A549 (cell line): ENCODE results near the gene KIAA0825. TPM values are rescaled to one million over a fixed set of nuclear protein-coding genes. Genes with fewer than 3 reads are reported as not detected.
A peak's percentile ranks its signal among the peaks of the same experiment; 100 is the strongest.
"Not testable (repeated sequence)": the region's sequence is repeated elsewhere in the genome, so short reads cannot be mapped to it uniquely, and the experiment has no call there.

Source experiments
- ATAC-seq, 2 experiments: fragments of 200-7000 bp in 1 of 2; fragments of >200 bp in 1 of 2; cut with Nextera tagmentation in 1 of 2; cut with Tn5 transposase in 1 of 2; 3 replicates each; pipeline versions ENCODE4 v1.8.0 to v1.9.1; 2018 to 2020; ENCODE audit warnings: mild to moderate bottlenecking in 1 of 2, moderate library complexity in 1 of 2
- CTCF ChIA-PET: fragments of 300-600 bp; sonication (Branson Sonifier 250); formaldehyde crosslinking; extraction: SDS; loops from one replicate; lab custom pipeline; 2021; ENCODE audit warnings: antibody characterized with exemption, inconsistent platforms; lab: Yijun Ruan, JAX
- POLR2A ChIA-PET: fragments of 350-600 bp; formaldehyde crosslinking; extraction: SDS; loops from one replicate; lab custom pipeline; 2021; ENCODE audit warnings: antibody characterized with exemption, inconsistent platforms; lab: Yijun Ruan, JAX
- DNase-seq, 2 experiments: peaks; one replicate each; pipeline versions ENCODE4 v3.0.0 to v3.0.0-alpha.2; 2011 to 2016; ENCODE audit warnings: low read depth in 1 of 2, low spot score in 1 of 2
- FAIRE-seq: peaks from 2 replicates; lab custom pipeline; 2011; peaks lifted over from hg19 to GRCh38; lab: Jason Lieb, UNC
- H3K27ac ChIP-seq, 2 experiments: fragments of >200 bp; sonication (Bioruptor Twin); formaldehyde crosslinking; 3 replicates each; pipeline ENCODE4 v1.5.1; 2016 to 2017
- H3K4me1 ChIP-seq: fragments of >200 bp; sonication (Bioruptor Twin); formaldehyde crosslinking; 3 replicates; pipeline ENCODE4 v1.6.1; 2016
- H3K4me2 ChIP-seq: fragments of >200 bp; sonication (Bioruptor Twin); formaldehyde crosslinking; 3 replicates; pipeline ENCODE4 v1.6.1; 2016
- H3K4me3 ChIP-seq: fragments of >200 bp; sonication (Bioruptor Twin); formaldehyde crosslinking; 3 replicates; pipeline ENCODE4 v1.5.1; 2016
- H3K9me3 ChIP-seq: fragments of >200 bp; sonication (Bioruptor Twin); formaldehyde crosslinking; 3 replicates; pipeline ENCODE4 v1.6.1; 2016
- BHLHE40 ChIP-seq: IDR thresholded peaks from 2 replicates; pipeline ENCODE4 v1.6.1; 2012; ENCODE audit warnings: low read depth, low read length, inconsistent platforms
- EP300 ChIP-seq, 2 experiments: fragments of >200 bp; sonication (Bioruptor Twin); formaldehyde crosslinking; IDR thresholded peaks; 2 replicates in 1 of 2; 3 replicates in 1 of 2; pipeline ENCODE4 v1.6.1; 2016 to 2017
- ESRRA ChIP-seq: fragments of 150-350 bp; IDR thresholded peaks from 2 replicates; pipeline ENCODE4 v1.6.1; 2014; ENCODE audit warnings: mild to moderate bottlenecking, low read length, borderline replicate concordance
- FOSB ChIP-seq: fragments of 250-450 bp; sonication (Bioruptor Pico); IDR thresholded peaks from 2 replicates; pipeline ENCODE4 v1.5.0; 2020; ENCODE audit warnings: mild to moderate bottlenecking, moderate library complexity
- FOSL2 ChIP-seq, 2 experiments: fragments of 450-650 bp in 1 of 2; fragments of >200 bp in 1 of 2; sonication (Bioruptor Twin) in 1 of 2; formaldehyde crosslinking; IDR thresholded peaks; 2 replicates each; pipeline versions ENCODE4 v1.5.0 to v1.6.1; 2016 to 2020; ENCODE audit warnings: mild to moderate bottlenecking in 1 of 2, moderate library complexity in 1 of 2
- FOXS1 ChIP-seq: fragments of 250-450 bp; sonication (Bioruptor Pico); IDR thresholded peaks from 2 replicates; pipeline ENCODE4 v1.5.0; 2020; ENCODE audit warnings: mild to moderate bottlenecking, moderate library complexity
- GATA3 ChIP-seq: IDR thresholded peaks from 2 replicates; pipeline ENCODE4 v1.6.1; 2012; ENCODE audit warnings: borderline replicate concordance
- HDAC2 ChIP-seq: fragments of 200-600 bp; sonication (generic); IDR thresholded peaks from 2 replicates; pipeline ENCODE4 v1.6.1; 2016
- HEYL ChIP-seq: fragments of 250-450 bp; sonication (Bioruptor Pico); IDR thresholded peaks from 2 replicates; pipeline ENCODE4 v1.8.0; 2021; ENCODE audit warnings: mild to moderate bottlenecking, moderate library complexity
- HOXB13 ChIP-seq: fragments of 250-450 bp; sonication (Bioruptor Pico); IDR thresholded peaks from 2 replicates; pipeline ENCODE4 v1.5.0; 2020; ENCODE audit warnings: low read depth, mild to moderate bottlenecking, moderate library complexity
- JUN ChIP-seq, 2 experiments: fragments of >200 bp; sonication (Bioruptor Twin); formaldehyde crosslinking; IDR thresholded peaks; 2 replicates in 1 of 2; 3 replicates in 1 of 2; pipeline ENCODE4 v1.6.1; 2016 to 2017
- JUNB ChIP-seq: fragments of >200 bp; sonication (Bioruptor Twin); formaldehyde crosslinking; IDR thresholded peaks from 2 replicates; pipeline ENCODE4 v1.6.1; 2016
- KDM1A ChIP-seq: fragments of 200-600 bp; sonication (generic); IDR thresholded peaks from 2 replicates; pipeline ENCODE4 v1.6.1; 2016; ENCODE audit warnings: low read depth, mild to moderate bottlenecking
- MAFK ChIP-seq: fragments of 450-650 bp; IDR thresholded peaks from 2 replicates; pipeline ENCODE4 v1.6.1; 2014; ENCODE audit not compliant: partially characterized antibody
- MYC ChIP-seq: IDR thresholded peaks from 2 replicates; pipeline ENCODE4 v1.6.1; 2012; ENCODE audit warnings: mild to moderate bottlenecking, inconsistent platforms, low read length, improper control_type of control experiment, borderline replicate concordance
- NPAS2 ChIP-seq: fragments of 250-450 bp; sonication (Bioruptor Pico); IDR thresholded peaks from 2 replicates; pipeline ENCODE4 v1.8.0; 2022; ENCODE audit warnings: mild to moderate bottlenecking, moderate library complexity, borderline replicate concordance
- NR3C1 ChIP-seq: fragments of >200 bp; sonication (Bioruptor Twin); formaldehyde crosslinking; IDR thresholded peaks from 3 replicates; pipeline ENCODE4 v1.6.1; 2017
- PHF8 ChIP-seq: fragments of 200-600 bp; sonication (generic); IDR thresholded peaks from 2 replicates; pipeline ENCODE4 v1.6.1; 2016; ENCODE audit warnings: low read depth, mild to moderate bottlenecking, antibody characterized with exemption, moderate library complexity, borderline replicate concordance
- POLR2A ChIP-seq: IDR thresholded peaks from 2 replicates; pipeline ENCODE4 v1.6.1; 2012; ENCODE audit warnings: mild to moderate bottlenecking, low read length
- POLR2AphosphoS2 ChIP-seq: conservative IDR thresholded peaks from 2 replicates; pipeline ENCODE4 v1.6.1; 2012; ENCODE audit warnings: low read length, improper control_type of control experiment, inconsistent platforms
- RAD21 ChIP-seq, 2 experiments: fragments of >200 bp in 1 of 2; sonication (Bioruptor Twin) in 1 of 2; formaldehyde crosslinking in 1 of 2; IDR thresholded peaks in 1 of 2; conservative IDR thresholded peaks in 1 of 2; 2 replicates in 1 of 2; 3 replicates in 1 of 2; pipeline ENCODE4 v1.6.1; 2012 to 2018; ENCODE audit warnings: inconsistent platforms in 1 of 2
- RFX5 ChIP-seq: fragments of 450-650 bp; IDR thresholded peaks from 2 replicates; pipeline ENCODE4 v1.7.1; 2014; ENCODE audit warnings: antibody characterized with exemption, mild to moderate bottlenecking, moderate library complexity
- RNF2 ChIP-seq: fragments of 200-600 bp; sonication (generic); IDR thresholded peaks from 2 replicates; pipeline ENCODE4 v1.6.1; 2016; ENCODE audit warnings: low read depth, mild to moderate bottlenecking, antibody characterized with exemption, moderate library complexity, borderline replicate concordance
- SREBF2 ChIP-seq: fragments of 450-650 bp; IDR thresholded peaks from 2 replicates; pipeline ENCODE4 v1.6.1; 2014; ENCODE audit warnings: mild to moderate bottlenecking, moderate library complexity
- ZFP36 ChIP-seq: fragments of 450-650 bp; IDR thresholded peaks from 2 replicates; pipeline ENCODE4 v1.6.1; 2014; ENCODE audit warnings: borderline replicate concordance; ENCODE audit not compliant: partially characterized antibody
- ZNF302 ChIP-seq: fragments of 250-450 bp; sonication (Bioruptor Pico); IDR thresholded peaks from 2 replicates; pipeline ENCODE4 v1.9.0; 2021; ENCODE audit warnings: inconsistent platforms, mild to moderate bottlenecking, moderate library complexity
- WGBS: methylation state at CpG from one replicate; pipeline ENCODE4 v1.1.6; 2017; ENCODE audit errors: missing lambda C conversion rate; 5-methylcytosine and 5-hydroxymethylcytosine counted together
- polyA plus RNA-seq, 4 experiments: library from polyadenylated mRNA; depleted of rRNA in 3 of 4; stranded (reverse); fragments of >200 nt; fragmentation: RNase III in 1 of 4; extraction: RNeasy Plus Mini Kit Qiagen cat#74134 plus additional on column Dnase treatment in 1 of 4; gene quantifications; 2 replicates in 3 of 4; 3 replicates in 1 of 4; pipeline ENCODE4 v1.2.3, GENCODE V29; 2011 to 2017
- TF ChIP-seq, protein P1 (sequence below): IDR thresholded peaks from 2 replicates; pipeline ENCODE4 v1.6.1; 2012
- TF ChIP-seq, protein P2 (sequence below): fragments of 450-650 bp; IDR thresholded peaks from 2 replicates; pipeline ENCODE4 v1.6.1; 2014; ENCODE audit warnings: antibody characterized with exemption
- TF ChIP-seq, protein P3 (sequence below): fragments of >200 bp; sonication (Bioruptor Twin); formaldehyde crosslinking; IDR thresholded peaks from 3 replicates; pipeline ENCODE4 v1.5.1; 2016
- TF ChIP-seq, protein P4 (sequence below): fragments of 250-450 bp; sonication (Bioruptor Pico); IDR thresholded peaks from 2 replicates; pipeline ENCODE4 v1.5.0; 2020; ENCODE audit warnings: low read depth, mild to moderate bottlenecking, moderate library complexity

The KIAA0825 gene
- polyA plus RNA-seq, 2 of the 4 experiments (the other 2 are of a cell fraction), result 0.57 to 0.80 TPM

DNA sequence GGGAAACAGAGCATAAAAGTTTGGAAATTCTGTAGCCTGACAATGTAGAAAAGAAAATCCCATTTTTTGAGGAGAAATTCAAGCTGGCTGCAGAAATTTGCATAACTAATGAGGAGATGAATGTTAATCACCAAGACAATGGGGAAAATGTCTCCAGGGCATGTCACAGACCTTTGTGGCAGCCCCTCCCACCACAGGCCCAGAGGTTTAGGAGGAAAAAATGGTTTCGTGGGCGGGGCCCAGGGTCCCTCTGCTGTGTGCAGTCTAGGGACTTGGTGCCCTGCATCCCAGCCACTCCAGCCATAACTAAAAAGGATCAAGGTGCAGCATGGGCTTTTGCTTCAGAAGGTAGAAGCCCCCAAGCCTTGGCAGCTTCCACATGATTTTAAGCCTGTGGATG lies 502.1 kb downstream of the KIAA0825 start:
- WGBS, result 17% methylated on average over 2 of the region's 2 CpGs

DNA sequence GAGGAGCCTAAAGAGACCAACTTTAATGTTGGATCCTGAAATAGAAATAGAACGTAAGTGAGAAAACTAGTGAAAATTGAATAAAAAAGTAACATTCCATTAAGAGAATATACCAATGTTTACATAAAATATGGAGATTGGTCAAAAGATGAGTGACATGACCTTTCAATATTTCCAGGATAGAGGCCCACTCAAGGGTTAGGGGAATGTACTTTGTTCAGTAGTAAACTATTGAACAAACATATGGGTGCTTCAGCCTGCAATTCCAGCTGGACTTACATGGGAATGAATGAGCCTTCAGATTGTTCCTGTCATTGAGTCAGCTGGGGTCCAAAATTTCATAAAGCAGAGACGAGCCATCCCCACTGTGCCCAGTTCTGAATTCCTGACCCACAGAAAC lies 505.3 kb downstream of the KIAA0825 start:
- no peak for TF ChIP-seq RAD21 (conservative IDR thresholded peaks at IDR 0.05 in 1 of 2, IDR thresholded peaks at IDR 0.05 in 1 of 2)
- TF ChIP-seq PHF8, result no peak
- no peak for TF ChIP-seq MAFK
- TF ChIP-seq, protein P1, sequence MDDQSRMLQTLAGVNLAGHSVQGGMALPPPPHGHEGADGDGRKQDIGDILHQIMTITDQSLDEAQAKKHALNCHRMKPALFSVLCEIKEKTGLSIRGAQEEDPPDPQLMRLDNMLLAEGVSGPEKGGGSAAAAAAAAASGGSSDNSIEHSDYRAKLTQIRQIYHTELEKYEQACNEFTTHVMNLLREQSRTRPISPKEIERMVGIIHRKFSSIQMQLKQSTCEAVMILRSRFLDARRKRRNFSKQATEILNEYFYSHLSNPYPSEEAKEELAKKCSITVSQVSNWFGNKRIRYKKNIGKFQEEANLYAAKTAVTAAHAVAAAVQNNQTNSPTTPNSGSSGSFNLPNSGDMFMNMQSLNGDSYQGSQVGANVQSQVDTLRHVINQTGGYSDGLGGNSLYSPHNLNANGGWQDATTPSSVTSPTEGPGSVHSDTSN, result no peak
- Histone ChIP-seq H3K9me3 (peaks cover 19% of the 10 kb centered on the region), H3K4me2 (no peak overlapping the region), H3K27ac (no peak overlapping the region), H3K4me1 (0 out of 3 replicates have a peak, but pooled peaks cover 5% of the 10 kb centered on the region), H3K4me3 (no peak overlapping the region)
- ATAC-seq, result no peak
- 77% methylated on average over 2 of the region's 2 CpGs for WGBS
- CTCF ChIA-PET, result no interaction called here
- DNase-seq, result no peak
- FAIRE-seq, result no peak
- POLR2A ChIA-PET, result no interaction called here

More for the DNA sequence above, 502.1 kb downstream of the KIAA0825 start:
- ATAC-seq, H3K27ac ChIP-seq, DNase-seq, H3K4me3 ChIP-seq, POLR2A ChIA-PET, H3K4me1 ChIP-seq, CTCF ChIA-PET, H3K4me2 ChIP-seq, FAIRE-seq: not testable (repeated sequence)
- TF ChIP-seq ZFP36, result peak; percentile 76
- H3K9me3 ChIP-seq, result peaks cover 19% of the 10 kb centered on the region

DNA sequence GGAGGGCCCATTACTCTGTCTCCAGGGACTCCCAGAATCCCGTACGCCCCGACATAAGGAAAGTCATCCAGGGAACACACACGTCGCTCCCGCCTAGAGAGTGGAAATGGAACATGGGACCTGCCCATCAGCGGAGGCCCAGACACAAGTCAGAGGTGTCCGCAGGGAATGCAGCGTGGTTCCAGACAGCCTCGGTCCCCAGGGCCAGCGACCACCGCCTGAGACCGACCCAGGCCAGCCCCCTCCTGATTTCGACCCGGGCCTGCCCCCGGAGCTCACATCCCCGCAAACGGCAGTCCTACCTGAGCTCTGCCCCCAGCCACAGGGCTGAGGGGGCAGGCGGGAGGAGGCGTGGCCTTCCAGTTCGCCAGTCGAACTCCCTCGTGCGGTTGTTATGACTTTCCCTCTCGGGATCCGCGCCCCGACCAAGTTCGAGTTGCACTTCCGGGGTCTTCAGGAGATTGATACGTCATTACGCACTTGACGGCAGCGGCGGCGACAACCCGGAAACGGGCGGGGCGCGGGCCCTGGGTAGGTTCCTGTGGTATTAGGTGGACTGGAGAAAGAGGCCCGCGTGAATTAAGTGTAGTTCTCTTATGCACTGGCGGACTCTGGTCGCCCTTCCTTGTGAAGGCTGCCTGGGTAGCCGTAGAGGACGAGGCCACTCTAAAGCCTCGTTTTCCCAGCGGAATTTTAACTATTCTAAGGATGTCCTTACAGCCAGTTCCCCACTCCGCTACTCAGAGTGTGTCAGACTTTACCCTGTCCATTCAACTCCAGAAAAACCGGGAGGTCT lies 507.0 kb downstream of the KIAA0825 start:
- DNase-seq (peak; percentile 94 to 98), ATAC-seq (peak; percentile 99), FAIRE-seq (no peak)
- H3K4me1 ChIP-seq, result 0 out of 3 replicates have a peak, but pooled peaks cover 5% of the 10 kb centered on the region
- 6% methylated on average over 16 of the region's 51 CpGs for WGBS
- H3K4me3 ChIP-seq, result peak overlapping the region; percentile 60
- CTCF ChIA-PET, result no interaction called here
- POLR2A ChIA-PET, result interaction anchor here (0.6 kb wide), 2 partner anchors 93 to 527 kb away, joined by 3 read pairs; no protein-coding TSS in a partner anchor
- peak overlapping the region; percentile 74 for H3K4me2 ChIP-seq
- H3K27ac ChIP-seq, result peak overlapping the region; percentile 82 to 94
- H3K9me3 ChIP-seq, result peaks cover 10% of the 10 kb centered on the region
- peak; percentile 68 to 84; a peak in 4 of 5 replicates for TF ChIP-seq JUN (IDR thresholded peaks at IDR 0.05)
- no peak for TF ChIP-seq RFX5
- no peak for TF ChIP-seq POLR2AphosphoS2
- TF ChIP-seq FOXS1, result no peak
- TF ChIP-seq SREBF2, result no peak
- no peak for TF ChIP-seq FOSB (CRISPR knock-in tag)
- TF ChIP-seq NPAS2, result no peak
- TF ChIP-seq ZNF302 (CRISPR knock-in tag), result no peak
- TF ChIP-seq, protein P2, sequence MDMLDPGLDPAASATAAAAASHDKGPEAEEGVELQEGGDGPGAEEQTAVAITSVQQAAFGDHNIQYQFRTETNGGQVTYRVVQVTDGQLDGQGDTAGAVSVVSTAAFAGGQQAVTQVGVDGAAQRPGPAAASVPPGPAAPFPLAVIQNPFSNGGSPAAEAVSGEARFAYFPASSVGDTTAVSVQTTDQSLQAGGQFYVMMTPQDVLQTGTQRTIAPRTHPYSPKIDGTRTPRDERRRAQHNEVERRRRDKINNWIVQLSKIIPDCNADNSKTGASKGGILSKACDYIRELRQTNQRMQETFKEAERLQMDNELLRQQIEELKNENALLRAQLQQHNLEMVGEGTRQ, result no peak
- TF ChIP-seq, protein P3, sequence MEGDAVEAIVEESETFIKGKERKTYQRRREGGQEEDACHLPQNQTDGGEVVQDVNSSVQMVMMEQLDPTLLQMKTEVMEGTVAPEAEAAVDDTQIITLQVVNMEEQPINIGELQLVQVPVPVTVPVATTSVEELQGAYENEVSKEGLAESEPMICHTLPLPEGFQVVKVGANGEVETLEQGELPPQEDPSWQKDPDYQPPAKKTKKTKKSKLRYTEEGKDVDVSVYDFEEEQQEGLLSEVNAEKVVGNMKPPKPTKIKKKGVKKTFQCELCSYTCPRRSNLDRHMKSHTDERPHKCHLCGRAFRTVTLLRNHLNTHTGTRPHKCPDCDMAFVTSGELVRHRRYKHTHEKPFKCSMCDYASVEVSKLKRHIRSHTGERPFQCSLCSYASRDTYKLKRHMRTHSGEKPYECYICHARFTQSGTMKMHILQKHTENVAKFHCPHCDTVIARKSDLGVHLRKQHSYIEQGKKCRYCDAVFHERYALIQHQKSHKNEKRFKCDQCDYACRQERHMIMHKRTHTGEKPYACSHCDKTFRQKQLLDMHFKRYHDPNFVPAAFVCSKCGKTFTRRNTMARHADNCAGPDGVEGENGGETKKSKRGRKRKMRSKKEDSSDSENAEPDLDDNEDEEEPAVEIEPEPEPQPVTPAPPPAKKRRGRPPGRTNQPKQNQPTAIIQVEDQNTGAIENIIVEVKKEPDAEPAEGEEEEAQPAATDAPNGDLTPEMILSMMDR, result no peak
- TF ChIP-seq, protein P4, sequence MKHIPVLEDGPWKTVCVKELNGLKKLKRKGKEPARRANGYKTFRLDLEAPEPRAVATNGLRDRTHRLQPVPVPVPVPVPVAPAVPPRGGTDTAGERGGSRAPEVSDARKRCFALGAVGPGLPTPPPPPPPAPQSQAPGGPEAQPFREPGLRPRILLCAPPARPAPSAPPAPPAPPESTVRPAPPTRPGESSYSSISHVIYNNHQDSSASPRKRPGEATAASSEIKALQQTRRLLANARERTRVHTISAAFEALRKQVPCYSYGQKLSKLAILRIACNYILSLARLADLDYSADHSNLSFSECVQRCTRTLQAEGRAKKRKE, result 0 out of 2 replicates have a peak, but pooled peaks have one; percentile 18
- no peak for TF ChIP-seq RNF2
- no peak for TF ChIP-seq ESRRA
- no peak for TF ChIP-seq HEYL (CRISPR knock-in tag)
- no peak for TF ChIP-seq NR3C1
- TF ChIP-seq MAFK, result no peak
- no peak for TF ChIP-seq HOXB13 (CRISPR knock-in tag)
- no peak for TF ChIP-seq KDM1A
- TF ChIP-seq EP300 (IDR thresholded peaks at IDR 0.05), result no peak
- TF ChIP-seq HDAC2, result no peak
- no peak for TF ChIP-seq FOSL2 (IDR thresholded peaks at IDR 0.05)
- no peak for TF ChIP-seq FOSL2 (CRISPR knock-in tag; IDR thresholded peaks at IDR 0.05)
- TF ChIP-seq GATA3, result no peak; the same call in 1 of the 2 replicates
- no peak for TF ChIP-seq BHLHE40
- peak; percentile 65; the same call in 1 of the 2 replicates for TF ChIP-seq MYC
- peak; percentile 43 for TF ChIP-seq POLR2A
- TF ChIP-seq JUNB, result no peak
